Measurements from ENCODE around the gene OAT.
A peak's percentile ranks its signal among the peaks of the same experiment; 100 is the strongest.
"Not testable (repeated sequence)": the region's sequence is repeated elsewhere in the genome, so short reads cannot be mapped to it uniquely, and the experiment has no call there.

The OAT gene

GRCh38 chr10:124375691-124376090, 43.0 kb downstream of the OAT start:
- DNase-seq = no peak

GRCh38 chr10:124375353-124375614, 43.4 kb downstream of the OAT start:
- DNase-seq = no peak

GRCh38 chr10:124374535-124375352, 44.0 kb downstream of the OAT start:
- no peak for DNase-seq

- DNase-seq = no peak
Observed at GRCh38 chr10:124372899-124373298, 45.8 kb downstream of the OAT start.

DNA sequence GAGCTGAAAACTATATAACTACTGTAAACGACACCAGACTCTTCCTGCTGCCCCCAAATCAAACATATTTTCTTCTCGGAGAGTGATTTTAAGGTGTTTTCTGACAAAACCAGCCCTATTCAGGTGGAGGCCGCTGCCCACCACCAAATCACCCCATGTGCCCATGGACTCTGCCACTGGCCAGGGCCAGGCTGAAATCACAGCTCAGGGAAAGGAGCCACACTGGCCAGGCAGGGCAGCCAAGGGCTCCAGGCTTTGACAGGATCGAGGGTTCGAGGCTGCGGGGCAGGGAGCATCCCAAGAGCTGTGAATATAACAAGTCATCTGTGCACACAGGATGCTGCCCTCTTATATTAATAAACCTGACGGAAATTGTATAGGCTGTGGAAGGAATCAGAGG, 48.3 kb downstream of the OAT start:
- DNase-seq = no peak

DNA sequence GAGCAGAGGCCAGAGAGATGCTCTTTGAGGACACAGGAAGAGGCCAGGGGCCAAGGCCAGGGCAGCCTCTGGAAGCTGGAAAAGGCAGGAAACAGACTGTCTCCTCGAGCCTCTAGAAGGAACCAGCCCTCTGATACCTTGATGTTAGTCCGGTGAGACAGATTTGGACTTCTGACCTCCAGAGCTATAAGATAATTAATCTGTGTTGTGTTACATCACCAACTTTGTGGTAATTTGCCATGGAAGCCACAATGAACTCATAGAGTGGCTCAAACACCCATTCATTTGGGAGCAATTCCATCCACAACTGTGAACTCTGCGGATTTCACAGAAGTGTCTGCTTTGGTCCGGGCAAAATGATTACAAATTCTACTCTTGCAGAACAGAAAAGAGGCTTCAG, 48.7 kb downstream of the OAT start:
- DNase-seq = no peak

DNA sequence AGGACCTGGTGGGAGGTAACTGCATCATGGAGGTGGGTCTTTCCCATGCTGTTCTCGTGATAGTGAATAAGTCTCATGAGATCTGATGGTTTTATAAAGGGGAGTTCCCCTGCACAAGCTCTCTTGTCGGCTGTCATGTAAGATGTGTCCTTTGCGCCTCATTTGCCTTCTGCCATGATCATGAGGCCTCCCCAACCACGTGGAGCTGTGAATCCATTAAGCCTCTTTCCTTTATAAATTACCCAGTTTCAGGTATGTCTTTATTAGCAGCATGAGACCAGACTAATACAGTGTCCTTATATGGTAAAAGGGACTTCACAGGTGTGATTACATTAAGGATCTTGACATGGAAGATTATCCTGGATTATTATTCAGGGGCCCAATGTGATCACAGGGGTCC, 49.2 kb downstream of the OAT start:
- DNase-seq = not testable (repeated sequence)

DNA sequence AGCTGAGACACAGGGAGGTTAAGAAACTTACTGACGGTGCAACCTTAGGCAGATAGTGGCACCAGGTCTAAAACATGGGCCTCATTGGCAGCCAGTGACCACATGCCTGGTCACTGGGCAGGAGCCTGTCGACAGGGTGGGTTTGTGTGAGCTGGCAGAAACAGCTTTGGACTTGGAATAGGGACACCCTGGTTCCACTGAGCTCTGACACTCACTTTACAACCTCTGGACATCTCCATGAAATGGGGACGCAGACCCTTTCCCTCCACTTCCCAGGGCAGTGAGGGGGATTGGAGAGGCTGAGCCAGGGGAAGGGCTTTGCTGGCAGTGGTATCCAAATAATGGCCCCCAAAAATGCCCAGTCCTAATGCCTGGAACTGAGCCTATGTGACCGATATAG, 49.7 kb downstream of the OAT start:
- no peak for DNase-seq

DNA sequence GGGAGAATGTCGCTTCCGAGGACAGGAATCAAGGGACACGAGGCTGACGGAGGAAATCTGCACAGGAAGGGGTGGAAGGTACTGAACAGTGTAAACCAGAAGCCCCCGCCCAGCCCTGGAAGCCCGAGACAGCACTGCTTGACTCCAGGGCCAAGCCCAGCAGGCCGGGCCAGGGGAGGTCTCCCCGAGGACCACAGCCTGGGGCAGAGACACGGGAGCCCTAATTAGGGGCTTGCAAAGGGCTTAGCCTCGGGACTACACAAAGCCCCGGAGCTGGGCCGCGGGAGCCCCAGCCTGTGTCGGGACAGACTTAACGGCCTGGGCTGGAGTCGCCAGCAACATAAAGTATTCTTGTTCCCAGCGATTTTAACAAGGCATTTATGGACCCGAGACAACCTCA, 50.8 kb downstream of the OAT start:
- DNase-seq = no peak

- no peak for DNase-seq
Observed at GRCh38 chr10:124367414-124367813, 51.3 kb downstream of the OAT start.

GRCh38 chr10:124366825-124367224, 51.9 kb downstream of the OAT start:
- DNase-seq = no peak

DNA sequence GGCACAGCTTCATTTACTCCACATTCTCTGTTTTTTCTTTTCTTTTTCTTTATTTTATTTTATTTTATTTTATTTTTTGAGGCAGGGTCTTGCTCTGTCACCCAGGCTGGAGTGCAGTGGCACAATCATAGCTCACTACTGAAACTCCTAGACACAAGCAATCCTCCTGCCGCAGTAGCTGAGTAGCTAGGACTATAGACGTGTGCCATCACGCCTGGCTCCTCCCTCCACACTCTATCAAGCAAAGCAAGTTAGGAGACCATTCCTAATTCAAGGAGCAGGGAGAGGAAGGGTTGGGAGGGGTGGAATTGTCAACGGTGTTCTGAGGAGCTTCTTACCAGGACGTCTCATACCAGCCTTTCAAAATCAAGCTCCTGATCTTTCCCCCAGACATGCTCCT, 52.4 kb downstream of the OAT start:
- no peak for DNase-seq

- no peak for DNase-seq
Observed at GRCh38 chr10:124364674-124365073, 54.0 kb downstream of the OAT start.

DNA sequence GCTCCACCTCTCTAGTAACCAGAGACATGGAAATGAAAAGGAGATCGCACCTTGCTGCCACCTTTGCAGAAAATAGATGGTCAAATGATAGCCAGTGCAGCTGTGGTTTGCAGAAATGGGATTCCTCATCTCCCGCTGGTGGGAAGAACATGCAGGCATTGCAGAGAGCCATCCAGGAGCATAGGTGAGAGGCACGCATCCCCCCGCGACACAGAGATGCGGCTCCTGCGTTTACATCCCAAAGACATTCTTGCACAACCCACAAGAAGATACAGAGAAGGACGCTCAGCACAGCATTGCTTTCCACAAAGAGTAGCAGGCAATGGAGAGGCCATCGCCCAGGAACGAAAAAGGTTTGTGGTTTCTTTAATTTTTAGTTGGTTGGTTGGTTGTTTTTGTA, 56.2 kb downstream of the OAT start:
- DNase-seq = no peak

DNA sequence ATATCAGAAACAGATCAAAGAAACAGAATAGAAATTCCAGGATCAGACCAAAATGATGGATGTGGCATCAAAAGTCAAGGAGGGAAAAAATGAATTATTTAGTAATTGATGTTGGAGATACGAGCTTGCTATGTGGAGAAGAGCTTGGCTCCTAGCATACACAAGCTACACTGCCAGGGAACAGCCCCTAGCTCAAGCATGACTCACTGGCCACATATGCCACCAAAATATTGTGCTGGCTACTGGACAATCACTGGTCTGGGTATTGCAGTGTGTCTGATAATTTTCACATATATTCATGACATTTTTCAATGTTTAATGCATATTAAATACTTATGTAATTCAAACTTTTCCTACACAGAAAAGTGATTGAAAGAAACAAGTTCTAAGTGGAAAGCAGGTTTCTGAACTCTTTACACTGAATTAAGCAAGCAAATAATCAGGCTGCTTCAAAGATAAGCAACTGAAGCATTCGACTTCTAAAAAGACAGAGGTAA, 59.3 kb downstream of the OAT start:
- no peak for DNase-seq

DNA sequence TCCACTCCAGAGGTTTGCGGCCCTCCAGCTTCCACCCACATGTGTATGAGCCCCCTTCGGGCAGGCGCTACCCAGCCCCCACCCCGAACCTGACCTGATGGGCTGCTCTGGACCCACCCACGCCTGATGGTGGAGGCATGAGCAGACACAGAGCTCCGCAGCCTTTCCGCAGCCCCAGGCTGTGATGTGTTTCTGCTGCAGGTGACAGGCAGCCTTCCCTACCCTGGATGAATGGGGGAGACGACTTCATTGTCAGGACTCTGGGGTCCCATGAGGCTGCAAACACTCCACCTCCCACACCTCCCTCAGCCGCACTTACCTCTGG, 61.2 kb downstream of the OAT start:
- no peak for DNase-seq

DNA sequence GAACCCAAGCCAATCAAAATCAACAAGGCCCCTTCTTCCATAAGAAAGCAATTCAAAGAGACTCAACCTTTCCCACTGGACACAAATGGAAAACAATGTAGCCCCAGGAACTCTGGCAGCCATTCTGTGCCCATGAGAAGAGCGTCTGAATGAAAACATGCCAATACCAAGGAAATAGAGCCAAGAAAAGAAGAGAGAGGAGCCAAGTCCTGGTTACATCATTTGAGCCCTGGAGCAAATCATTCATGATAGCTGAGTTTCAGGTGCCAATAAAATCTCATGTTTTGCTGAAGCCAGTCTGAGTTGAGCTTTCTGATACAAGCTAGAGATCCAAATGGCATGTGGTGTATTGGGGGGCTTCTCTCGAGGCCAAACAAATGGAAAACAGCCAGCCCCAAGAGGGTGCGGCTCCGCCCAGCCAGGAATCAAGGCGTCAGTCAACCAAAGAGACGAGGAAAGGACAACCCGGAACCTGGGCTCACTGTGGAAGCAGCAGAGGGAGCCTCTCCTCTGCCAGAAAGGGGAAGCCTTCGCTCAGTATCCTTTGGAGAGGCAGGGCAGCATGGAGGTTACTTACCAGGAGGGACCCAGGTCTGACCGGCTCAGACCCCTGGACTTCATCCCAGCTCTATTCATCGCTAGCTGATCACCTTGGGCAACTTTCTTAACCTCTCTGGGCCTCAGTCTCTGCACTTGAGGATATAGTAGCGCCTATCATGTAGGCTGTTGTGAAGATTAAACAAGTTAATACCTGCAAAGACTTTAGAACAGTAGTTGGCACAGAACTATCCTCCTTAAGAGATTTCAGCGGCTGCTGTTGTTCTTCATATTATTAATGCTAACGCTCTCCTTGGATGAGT, 61.8 kb downstream of the OAT start:
- no peak for DNase-seq

- peak; percentile 16 for DNase-seq
Observed at GRCh38 chr10:124354411-124355382, 64.0 kb downstream of the OAT start.

GRCh38 chr10:124353896-124354295, 64.8 kb downstream of the OAT start:
- DNase-seq = no peak

GRCh38 chr10:124353091-124353815, 65.5 kb downstream of the OAT start:
- no peak for DNase-seq

GRCh38 chr10:124351481-124352220, 67.1 kb downstream of the OAT start:
- no peak for DNase-seq

GRCh38 chr10:124350806-124351205, 67.9 kb downstream of the OAT start:
- DNase-seq = no peak
